ENCODE data around the gene WBP1L. TPM values are rescaled to one million over a fixed set of nuclear protein-coding genes. Genes with fewer than 3 reads are reported as not detected.

Gene WBP1L
- total RNA-seq, 1 experiment from 2014 or later, result 23.8 TPM

DNA sequence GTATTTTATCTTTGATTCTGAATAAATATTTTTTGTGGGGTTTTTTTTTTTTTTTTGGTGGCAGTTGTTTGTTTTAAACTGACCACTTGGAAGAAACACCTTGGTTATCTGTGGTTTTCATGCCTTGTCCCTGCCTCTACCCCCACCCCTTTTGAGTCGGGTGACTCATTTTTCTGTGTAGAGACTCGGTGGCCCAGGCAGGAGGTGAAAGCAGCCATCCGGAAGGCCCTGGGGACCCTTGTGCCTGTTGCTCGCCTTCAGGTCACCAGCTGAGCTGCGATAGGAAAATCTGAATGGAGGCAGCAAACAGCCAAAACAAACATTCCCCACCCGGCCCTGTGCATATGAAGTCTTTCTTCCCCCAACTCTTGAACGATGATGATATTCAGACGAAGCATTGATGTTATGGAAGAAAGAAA, 70.7 kb downstream of the WBP1L start:
- no peaks in the 10 kb centered on the region for H3K9me2 ChIP-seq (replicated peaks; ENCODE audit: low read length)
- no peaks in the 10 kb centered on the region for H3F3A ChIP-seq (ENCODE audit: low read length, unreplicated experiment)
- TF ChIP-seq, protein P1, sequence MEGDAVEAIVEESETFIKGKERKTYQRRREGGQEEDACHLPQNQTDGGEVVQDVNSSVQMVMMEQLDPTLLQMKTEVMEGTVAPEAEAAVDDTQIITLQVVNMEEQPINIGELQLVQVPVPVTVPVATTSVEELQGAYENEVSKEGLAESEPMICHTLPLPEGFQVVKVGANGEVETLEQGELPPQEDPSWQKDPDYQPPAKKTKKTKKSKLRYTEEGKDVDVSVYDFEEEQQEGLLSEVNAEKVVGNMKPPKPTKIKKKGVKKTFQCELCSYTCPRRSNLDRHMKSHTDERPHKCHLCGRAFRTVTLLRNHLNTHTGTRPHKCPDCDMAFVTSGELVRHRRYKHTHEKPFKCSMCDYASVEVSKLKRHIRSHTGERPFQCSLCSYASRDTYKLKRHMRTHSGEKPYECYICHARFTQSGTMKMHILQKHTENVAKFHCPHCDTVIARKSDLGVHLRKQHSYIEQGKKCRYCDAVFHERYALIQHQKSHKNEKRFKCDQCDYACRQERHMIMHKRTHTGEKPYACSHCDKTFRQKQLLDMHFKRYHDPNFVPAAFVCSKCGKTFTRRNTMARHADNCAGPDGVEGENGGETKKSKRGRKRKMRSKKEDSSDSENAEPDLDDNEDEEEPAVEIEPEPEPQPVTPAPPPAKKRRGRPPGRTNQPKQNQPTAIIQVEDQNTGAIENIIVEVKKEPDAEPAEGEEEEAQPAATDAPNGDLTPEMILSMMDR (conservative IDR thresholded peaks at IDR 0.05; ENCODE audit: low read depth, low read length), result no peak
- no peak for TF ChIP-seq EZH2phosphoT487 (IDR thresholded peaks at IDR 0.05; ENCODE audit: borderline replicate concordance, low read length)
- no peak for TF ChIP-seq EZH2 (IDR thresholded peaks at IDR 0.05; ENCODE audit: low read length, unreplicated experiment)
- H3K36me3 ChIP-seq (ENCODE audit: low read depth, low read length), result no peaks in the 10 kb centered on the region
- H3K4me2 ChIP-seq (ENCODE audit: low read length), result no peak overlapping the region
- no peak for ATAC-seq
- DNase-seq, result no peak
- no peak overlapping the region for H3K9ac ChIP-seq (ENCODE audit: low read length)
- intact Hi-C loops (cut with micrococcal nuclease), result no loop called here
- no peak overlapping the region for H3K27ac ChIP-seq (ENCODE audit: low read length)
- H2AFZ ChIP-seq (ENCODE audit: low read length), result no peak overlapping the region
- H3K4me1 ChIP-seq (ENCODE audit: insufficient read depth, low read length), result no peaks in the 10 kb centered on the region
- ChIA-PET POLR2A (ENCODE audit: unreplicated experiment) (no interaction called here), CTCF (no interaction called here)
- no TSS peak for BruUV-seq (replicated peaks)
- H3K9me3 ChIP-seq (ENCODE audit: low read length), result no peaks in the 10 kb centered on the region
- H4K20me1 ChIP-seq (ENCODE audit: low read length), result no peaks in the 10 kb centered on the region
- no peaks in the 10 kb centered on the region for H3K27me3 ChIP-seq (ENCODE audit: low read length)
- no peak overlapping the region for H3K4me3 ChIP-seq (ENCODE audit: low read length)
- no peaks in the 10 kb centered on the region for H3K79me2 ChIP-seq (ENCODE audit: low read length)

DNA sequence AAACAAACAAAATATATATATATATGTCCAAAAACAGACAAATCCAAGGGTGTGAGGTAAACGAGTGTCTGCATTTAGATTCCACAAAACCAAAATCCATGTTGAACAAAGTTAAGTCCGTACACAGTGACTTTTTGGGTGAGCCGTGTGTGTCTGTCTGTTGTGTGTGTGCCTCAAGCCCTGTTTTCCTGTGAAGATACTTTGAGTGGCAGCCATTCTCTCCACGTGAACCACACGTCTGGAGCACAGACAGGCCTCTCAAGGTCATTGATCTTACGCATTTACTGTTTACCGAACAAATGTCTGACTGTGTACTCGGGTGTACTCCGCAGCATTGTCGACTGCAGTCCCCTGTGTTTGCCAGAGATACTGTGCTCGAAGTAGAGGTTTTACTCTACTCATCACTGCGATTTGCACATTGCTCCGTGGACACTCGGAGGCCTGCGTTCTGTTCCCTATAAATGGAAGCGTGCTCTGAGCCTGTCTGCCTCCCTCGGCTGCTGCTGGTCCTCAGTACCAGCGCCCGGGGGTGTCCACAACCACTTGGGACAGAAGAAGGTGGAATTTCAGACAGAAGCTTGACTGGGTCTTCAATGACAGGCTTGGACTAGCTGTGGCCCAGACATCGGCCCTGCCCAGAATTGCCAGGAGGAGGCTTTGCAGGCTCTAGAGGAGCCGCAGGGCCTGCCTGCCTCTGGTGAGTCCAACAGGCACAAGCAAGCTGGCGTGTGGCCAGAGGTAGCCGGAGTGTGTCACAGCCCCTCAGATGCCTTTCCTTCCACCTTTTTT, 71.3 kb downstream of the WBP1L start:
- no peaks in the 10 kb centered on the region for H3K4me1 ChIP-seq (ENCODE audit: insufficient read depth, low read length)
- no peak overlapping the region for H3K27ac ChIP-seq (ENCODE audit: low read length)
- H3K9me3 ChIP-seq (ENCODE audit: low read length), result no peaks in the 10 kb centered on the region
- no peaks in the 10 kb centered on the region for H3F3A ChIP-seq (ENCODE audit: low read length, unreplicated experiment)
- intact Hi-C loops (cut with micrococcal nuclease), result no loop called here
- TSS peak; percentile 19 for BruUV-seq (replicated peaks)
- DNase-seq (no peak), ATAC-seq (no peak)
- no peaks in the 10 kb centered on the region for H3K36me3 ChIP-seq (ENCODE audit: low read depth, low read length)
- no peaks in the 10 kb centered on the region for H3K79me2 ChIP-seq (ENCODE audit: low read length)
- no peaks in the 10 kb centered on the region for H4K20me1 ChIP-seq (ENCODE audit: low read length)
- no peak overlapping the region for H3K9ac ChIP-seq (ENCODE audit: low read length)
- ChIA-PET POLR2A (ENCODE audit: unreplicated experiment) (no interaction called here), CTCF (no interaction called here)
- H3K4me3 ChIP-seq (ENCODE audit: low read length), result no peak overlapping the region
- no peaks in the 10 kb centered on the region for H3K9me2 ChIP-seq (replicated peaks; ENCODE audit: low read length)
- H3K27me3 ChIP-seq (ENCODE audit: low read length), result no peaks in the 10 kb centered on the region
- no peak overlapping the region for H2AFZ ChIP-seq (ENCODE audit: low read length)
- no peak for TF ChIP-seq EZH2phosphoT487 (IDR thresholded peaks at IDR 0.05; ENCODE audit: borderline replicate concordance, low read length)
- TF ChIP-seq, protein P1 (conservative IDR thresholded peaks at IDR 0.05; ENCODE audit: low read depth, low read length), result no peak
- no peak for TF ChIP-seq EZH2 (IDR thresholded peaks at IDR 0.05; ENCODE audit: low read length, unreplicated experiment)
- H3K4me2 ChIP-seq (ENCODE audit: low read length), result no peak overlapping the region

DNA sequence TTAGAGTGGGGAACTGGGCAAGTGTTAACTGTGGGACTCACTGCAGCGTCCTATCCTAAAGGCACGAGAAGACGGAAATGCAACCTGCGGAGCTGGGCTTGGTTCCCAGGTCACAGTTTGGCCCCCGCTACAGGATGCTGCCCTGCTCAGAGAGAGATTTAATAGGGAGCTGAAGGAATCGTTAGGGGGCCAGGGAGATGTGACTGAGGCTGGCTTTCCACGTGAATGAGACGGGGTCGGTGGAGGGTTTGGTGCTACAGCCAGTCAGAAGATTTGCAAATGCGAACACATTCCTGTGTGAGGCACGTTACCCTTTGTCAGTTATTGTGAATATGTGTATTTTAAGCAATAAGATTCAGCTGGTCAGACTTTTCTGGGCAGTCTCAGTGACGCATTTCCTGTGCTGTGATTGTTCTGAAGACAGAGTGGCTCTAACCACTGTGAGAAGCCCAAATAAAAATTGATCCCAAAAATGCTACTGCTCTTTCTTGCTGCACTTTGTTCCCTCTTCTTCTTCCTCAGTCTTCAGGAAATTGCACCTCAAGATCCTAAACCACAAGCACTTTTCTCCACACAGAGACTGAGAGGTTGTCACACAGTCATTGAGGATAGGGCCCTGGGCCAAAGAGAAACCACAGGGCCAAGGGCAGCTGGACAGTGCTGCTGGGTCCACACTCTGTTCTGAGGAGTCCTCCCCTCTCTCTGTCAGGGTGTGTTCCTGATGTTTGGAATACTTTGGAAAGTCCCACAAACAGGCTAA, 72.2 kb downstream of the WBP1L start:
- ChIA-PET POLR2A (ENCODE audit: unreplicated experiment) (no interaction called here), CTCF (no interaction called here)

More for the DNA sequence above, 72.2 kb downstream of the WBP1L start:
- Histone ChIP-seq H3K36me3 (ENCODE audit: low read depth, low read length) (no peaks in the 10 kb centered on the region), H3K9ac (ENCODE audit: low read length) (no peak overlapping the region), H3K4me1 (ENCODE audit: insufficient read depth, low read length) (no peaks in the 10 kb centered on the region), H2AFZ (ENCODE audit: low read length) (no peak overlapping the region), H3F3A (ENCODE audit: low read length, unreplicated experiment) (no peaks in the 10 kb centered on the region), H3K9me3 (ENCODE audit: low read length) (no peaks in the 10 kb centered on the region), H4K20me1 (ENCODE audit: low read length) (no peaks in the 10 kb centered on the region), H3K27ac (ENCODE audit: low read length) (no peak overlapping the region), H3K9me2 (replicated peaks; ENCODE audit: low read length) (no peaks in the 10 kb centered on the region), H3K4me2 (ENCODE audit: low read length) (no peak overlapping the region), H3K79me2 (ENCODE audit: low read length) (no peaks in the 10 kb centered on the region), H3K27me3 (ENCODE audit: low read length) (no peaks in the 10 kb centered on the region), H3K4me3 (ENCODE audit: low read length) (no peak overlapping the region)
- DNase-seq (no peak), ATAC-seq (no peak)
- BruUV-seq (replicated peaks), result no TSS peak
- intact Hi-C loops (cut with micrococcal nuclease), result no loop called here
- TF ChIP-seq, protein P1 (conservative IDR thresholded peaks at IDR 0.05; ENCODE audit: low read depth, low read length), result no peak
- TF ChIP-seq EZH2 (IDR thresholded peaks at IDR 0.05; ENCODE audit: low read length, unreplicated experiment) (no peak), EZH2phosphoT487 (IDR thresholded peaks at IDR 0.05; ENCODE audit: borderline replicate concordance, low read length) (no peak)

All from PC-3 (cell line).